SK-N-MC (cell line): ENCODE measurements around the gene SLC25A24.

Experiments
- DNase-seq: peaks from one replicate; pipeline ENCODE4 v3.0.0-alpha.2; 2011; ENCODE audit warnings: low read depth, low spot score
- H3K27ac ChIP-seq: fragments of 200-600 bp; sonication (generic); 2 replicates; pipeline ENCODE4 v1.5.1; 2016; ENCODE audit warnings: mixed run types
- H3K36me3 ChIP-seq: fragments of 200-600 bp; sonication (generic); 2 replicates; pipeline ENCODE4 v1.6.1; 2017; ENCODE audit warnings: antibody characterized with exemption, low read length, mixed read lengths; ENCODE audit not compliant: insufficient read depth
- H3K4me3 ChIP-seq: fragments of 200-600 bp; sonication (generic); 2 replicates; pipeline ENCODE4 v1.5.1; 2016
- H3K9ac ChIP-seq: fragments of 200-600 bp; sonication (generic); 2 replicates; pipeline ENCODE4 v1.8.0; 2017; ENCODE audit warnings: mixed run types, mixed read lengths; ENCODE audit not compliant: insufficient read length
- H3K9me3 ChIP-seq: fragments of 200-600 bp; sonication (generic); 2 replicates; pipeline ENCODE4 v1.6.1; 2017; ENCODE audit warnings: low read depth, mild to moderate bottlenecking, antibody characterized with exemption, low read length, moderate library complexity, mixed read lengths
- EZH2 ChIP-seq: fragments of 200-600 bp; sonication (generic); IDR thresholded peaks from one replicate; pipeline ENCODE4 v1.6.1; 2017; ENCODE audit warnings: antibody characterized with exemption
- FOXP2 ChIP-seq: optimal IDR thresholded peaks from 2 replicates; pipeline ENCODE3; 2011; ENCODE audit warnings: mild to moderate bottlenecking, moderate library complexity; ENCODE audit not compliant: insufficient read depth; ENCODE audit errors: extremely low read length, control extremely low read depth
- POLR2AphosphoS5 ChIP-seq: IDR thresholded peaks from 2 replicates; pipeline ENCODE4 v1.6.1; 2012; ENCODE audit warnings: mild to moderate bottlenecking, low read depth, low read length, borderline replicate concordance

Gene SLC25A24

DNA sequence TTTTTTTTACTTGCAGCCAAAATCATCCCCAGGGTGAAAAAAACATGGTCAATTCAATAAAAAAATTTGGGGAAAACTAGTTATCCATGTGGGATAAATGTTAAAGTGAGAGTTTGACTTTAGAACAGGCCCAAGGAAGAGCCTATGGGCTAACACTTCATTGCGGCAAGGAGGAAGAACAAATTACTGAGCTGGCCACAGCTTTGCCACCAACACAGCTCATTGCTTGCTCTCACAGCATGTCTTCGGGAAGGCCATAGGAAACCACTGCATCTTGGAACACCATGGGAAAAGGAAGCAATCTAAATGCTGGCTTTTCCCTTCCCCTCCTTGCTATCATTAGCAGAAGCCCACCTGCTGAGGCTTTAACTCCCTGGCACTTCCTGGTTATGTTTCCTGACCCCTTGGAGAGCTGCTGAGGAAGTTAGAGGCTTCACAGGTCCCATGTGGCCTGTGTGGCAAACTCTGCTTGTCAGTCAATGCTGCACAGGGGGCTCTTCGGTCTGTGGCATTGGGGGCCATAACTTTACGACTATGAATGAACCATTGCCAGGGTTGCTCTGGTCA is 86.0 kb downstream of the SLC25A24 start:
- no peak overlapping the region for H3K4me3 ChIP-seq
- no peak overlapping the region for H3K27ac ChIP-seq
- H3K36me3 ChIP-seq, result no peaks in the 10 kb centered on the region
- no peak overlapping the region for H3K9ac ChIP-seq
- H3K9me3 ChIP-seq, result no peaks in the 10 kb centered on the region
- no peak for DNase-seq
- no peak for TF ChIP-seq FOXP2
- no peak for TF ChIP-seq POLR2AphosphoS5
- no peak for TF ChIP-seq EZH2

DNA sequence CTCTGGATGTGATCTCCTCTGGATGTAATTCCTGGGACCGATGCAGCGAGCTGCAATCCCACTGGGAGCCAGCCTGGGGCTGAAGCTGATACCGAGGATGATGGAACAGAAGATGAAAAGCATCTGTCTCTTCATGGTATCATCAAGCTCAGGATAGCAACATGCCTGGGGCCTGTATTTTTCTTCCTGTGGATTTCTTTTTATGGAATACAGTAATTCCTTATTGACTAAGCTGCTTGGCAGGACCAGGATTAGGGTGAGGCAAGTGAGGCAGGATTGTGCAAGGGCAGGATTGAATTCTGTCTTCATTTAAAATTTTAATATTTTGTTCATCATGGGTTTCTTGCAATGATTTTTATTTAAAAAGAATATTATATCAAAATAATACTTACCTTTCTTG is 86.6 kb downstream of the SLC25A24 start:
- no peak for DNase-seq
- H3K9ac ChIP-seq, result no peak overlapping the region
- no peak for TF ChIP-seq EZH2
- H3K27ac ChIP-seq, result no peak overlapping the region
- no peaks in the 10 kb centered on the region for H3K36me3 ChIP-seq
- no peaks in the 10 kb centered on the region for H3K9me3 ChIP-seq
- no peak overlapping the region for H3K4me3 ChIP-seq

DNA sequence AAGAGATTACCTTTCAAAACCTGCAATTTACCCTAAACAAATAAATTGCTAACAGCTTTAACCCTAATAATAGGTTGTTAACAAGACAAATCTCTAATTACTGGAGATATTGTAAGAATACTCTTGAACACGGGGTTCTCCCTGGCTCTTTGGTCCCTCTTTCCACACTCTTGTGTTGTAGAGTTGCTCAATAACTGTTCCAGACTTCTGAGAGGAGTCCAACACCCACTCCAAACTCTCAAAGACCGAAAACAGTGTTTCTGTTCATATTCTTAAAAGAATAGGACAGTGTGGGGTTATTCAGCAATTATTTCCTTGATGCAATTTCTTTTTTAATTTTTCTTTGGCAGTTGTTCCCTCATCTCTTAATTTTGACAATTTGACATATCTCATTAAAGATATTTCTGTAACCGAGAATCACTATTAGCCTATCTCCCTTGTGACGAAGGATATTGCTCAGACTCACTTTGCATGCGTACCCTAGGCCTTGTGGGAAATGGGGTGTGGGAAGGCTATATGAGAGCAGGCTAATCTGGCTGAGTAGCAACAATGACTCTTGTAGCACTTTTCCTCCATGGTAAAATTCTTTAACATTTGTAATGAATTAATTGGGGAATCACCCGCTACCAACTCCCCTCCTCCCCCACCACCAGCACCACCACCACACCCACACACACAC is 90.7 kb downstream of the SLC25A24 start:
- Histone ChIP-seq H3K4me3 (no peak overlapping the region), H3K27ac (no peak overlapping the region), H3K36me3 (no peaks in the 10 kb centered on the region), H3K9me3 (no peaks in the 10 kb centered on the region), H3K9ac (no peak overlapping the region)
- no peak for TF ChIP-seq POLR2AphosphoS5
- TF ChIP-seq FOXP2, result no peak
- no peak for TF ChIP-seq EZH2
- DNase-seq, result no peak

DNA sequence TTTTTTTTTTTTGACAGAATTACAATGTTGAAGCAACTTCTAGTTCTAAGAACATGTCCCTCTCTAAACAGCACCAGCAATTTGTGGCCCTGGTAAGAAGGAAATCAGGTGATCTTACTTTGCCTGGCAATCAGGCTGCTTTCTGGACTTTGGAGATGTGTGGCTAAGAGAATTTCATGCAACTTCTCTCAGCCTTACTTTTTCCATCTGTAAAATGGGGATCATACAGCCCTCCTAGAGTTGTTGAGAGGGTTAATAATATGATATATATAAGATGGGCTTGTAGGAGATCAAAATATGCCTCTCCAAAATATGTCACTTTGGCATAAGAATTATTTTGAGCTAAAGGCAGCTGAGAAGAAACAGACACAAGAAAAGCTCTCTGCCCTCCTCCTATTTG is 92.0 kb downstream of the SLC25A24 start:
- H3K9ac ChIP-seq, result no peak overlapping the region
- H3K9me3 ChIP-seq, result no peaks in the 10 kb centered on the region
- no peak for TF ChIP-seq EZH2
- TF ChIP-seq POLR2AphosphoS5, result no peak
- TF ChIP-seq FOXP2, result no peak
- H3K27ac ChIP-seq, result no peak overlapping the region
- H3K36me3 ChIP-seq, result no peaks in the 10 kb centered on the region
- H3K4me3 ChIP-seq, result no peak overlapping the region
- no peak for DNase-seq

DNA sequence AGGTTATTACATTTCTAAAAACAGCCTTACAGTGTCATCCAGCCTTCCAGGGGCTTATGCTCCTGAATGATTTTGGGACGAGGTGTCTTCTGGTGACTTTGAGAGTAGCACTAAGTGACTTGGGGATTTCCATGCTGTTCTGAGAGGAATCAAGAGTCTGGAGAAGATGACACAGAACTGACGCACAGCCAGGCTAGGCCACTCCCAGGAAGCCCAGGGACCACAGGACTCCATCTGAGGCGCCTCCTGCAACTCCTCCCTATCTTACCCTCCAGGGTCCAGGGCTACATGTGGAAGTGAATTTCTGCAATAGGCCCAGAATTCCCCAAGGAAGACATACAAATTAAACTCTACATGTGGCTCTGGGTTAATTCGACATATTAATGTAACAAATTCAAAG is 92.5 kb downstream of the SLC25A24 start:
- no peak overlapping the region for H3K9ac ChIP-seq
- H3K9me3 ChIP-seq, result no peaks in the 10 kb centered on the region
- no peak for TF ChIP-seq FOXP2
- no peak for TF ChIP-seq POLR2AphosphoS5
- no peak for TF ChIP-seq EZH2
- no peaks in the 10 kb centered on the region for H3K36me3 ChIP-seq
- no peak for DNase-seq
- H3K4me3 ChIP-seq, result no peak overlapping the region
- H3K27ac ChIP-seq, result no peak overlapping the region

DNA sequence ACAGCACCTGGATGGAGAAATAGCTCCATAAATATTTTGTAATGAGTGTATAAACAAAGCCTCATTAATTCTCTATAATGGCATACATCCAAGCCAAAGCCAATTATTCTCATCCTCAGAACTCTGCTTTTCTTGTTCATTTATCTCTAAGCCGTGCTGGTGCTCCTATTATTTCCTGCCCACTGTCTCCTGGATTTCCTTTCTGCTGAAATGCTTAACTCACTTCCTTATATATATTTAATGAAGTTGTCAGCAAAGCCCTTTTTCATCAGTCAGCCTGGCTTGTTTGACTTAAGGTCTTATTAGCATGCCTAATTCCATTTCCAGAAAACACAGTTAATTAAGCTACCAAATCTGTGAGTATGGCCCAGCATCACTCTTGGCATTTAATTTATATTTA is 93.4 kb downstream of the SLC25A24 start:
- Histone ChIP-seq H3K9ac (no peak overlapping the region), H3K9me3 (no peaks in the 10 kb centered on the region), H3K4me3 (no peak overlapping the region), H3K36me3 (no peaks in the 10 kb centered on the region), H3K27ac (no peak overlapping the region)
- no peak for DNase-seq
- TF ChIP-seq FOXP2 (no peak), EZH2 (no peak), POLR2AphosphoS5 (no peak)

DNA sequence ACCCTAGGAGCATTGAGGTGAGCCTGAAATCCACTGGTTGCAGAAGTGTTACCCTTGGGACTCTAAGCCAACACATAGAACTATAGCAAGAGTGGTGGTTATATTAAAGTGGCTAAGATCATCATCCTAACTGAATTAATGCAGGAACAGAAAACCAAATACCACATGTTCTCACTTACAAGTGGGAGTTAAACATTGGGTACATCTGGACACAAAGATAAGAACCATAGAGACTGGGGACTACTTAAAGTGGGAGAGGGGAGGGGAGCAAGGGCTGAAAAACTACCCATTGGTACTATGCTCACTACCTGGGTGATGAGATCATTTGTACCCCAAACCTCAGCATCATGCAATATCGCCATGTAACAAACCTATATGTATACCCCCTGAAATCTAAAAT is 100.0 kb downstream of the SLC25A24 start:
- Histone ChIP-seq H3K9ac (no peak overlapping the region), H3K9me3 (no peaks in the 10 kb centered on the region), H3K4me3 (no peak overlapping the region), H3K36me3 (no peaks in the 10 kb centered on the region), H3K27ac (no peak overlapping the region)
- TF ChIP-seq EZH2, result no peak
- TF ChIP-seq POLR2AphosphoS5, result no peak
- TF ChIP-seq FOXP2, result no peak
- DNase-seq, result no peak

DNA sequence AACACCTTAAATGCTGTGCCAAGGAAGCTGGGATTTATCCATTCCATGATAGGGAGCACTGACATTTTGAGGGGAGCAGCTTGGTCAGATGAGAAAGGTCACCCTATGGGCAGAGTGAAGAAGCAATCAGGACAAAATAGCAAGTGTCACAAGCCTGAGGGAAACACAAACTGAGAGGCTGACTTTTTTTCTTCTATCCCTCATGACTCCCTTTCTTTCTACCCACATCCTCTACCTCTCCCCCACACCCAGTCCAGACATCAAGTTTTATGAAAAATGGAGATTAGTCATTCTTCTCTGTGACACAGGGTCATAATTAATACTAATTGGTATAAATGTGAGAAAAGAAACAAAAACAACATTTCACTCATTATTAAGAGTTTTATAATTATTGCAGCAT is 103.1 kb downstream of the SLC25A24 start:
- Histone ChIP-seq H3K4me3 (no peak overlapping the region), H3K9me3 (no peaks in the 10 kb centered on the region), H3K9ac (no peak overlapping the region), H3K27ac (no peak overlapping the region), H3K36me3 (no peaks in the 10 kb centered on the region)
- TF ChIP-seq FOXP2 (no peak), POLR2AphosphoS5 (no peak), EZH2 (no peak)
- DNase-seq, result no peak

DNA sequence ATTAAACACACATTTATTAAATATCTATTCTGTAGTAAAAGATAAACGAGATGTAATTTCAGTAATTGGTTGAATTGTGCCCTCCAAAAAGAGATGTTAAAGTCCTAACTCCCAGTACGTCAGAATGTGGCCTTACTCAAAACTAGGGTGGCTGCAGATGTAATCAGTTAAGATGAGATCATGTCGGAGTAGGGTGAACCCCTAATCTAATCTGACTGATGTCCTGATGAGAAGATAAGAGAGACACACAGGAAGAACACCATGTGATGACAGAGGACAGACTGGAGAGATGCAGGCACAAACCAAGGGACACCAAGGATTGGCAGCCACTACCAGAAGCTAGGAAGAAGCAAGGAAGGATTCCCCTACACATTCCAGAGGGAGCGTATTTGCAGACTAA is 104.1 kb downstream of the SLC25A24 start:
- no peak for DNase-seq
- no peak overlapping the region for H3K4me3 ChIP-seq
- no peaks in the 10 kb centered on the region for H3K36me3 ChIP-seq
- H3K9me3 ChIP-seq, result no peaks in the 10 kb centered on the region
- TF ChIP-seq POLR2AphosphoS5, result no peak
- TF ChIP-seq FOXP2, result no peak
- no peak for TF ChIP-seq EZH2
- H3K9ac ChIP-seq, result no peak overlapping the region
- H3K27ac ChIP-seq, result no peak overlapping the region

DNA sequence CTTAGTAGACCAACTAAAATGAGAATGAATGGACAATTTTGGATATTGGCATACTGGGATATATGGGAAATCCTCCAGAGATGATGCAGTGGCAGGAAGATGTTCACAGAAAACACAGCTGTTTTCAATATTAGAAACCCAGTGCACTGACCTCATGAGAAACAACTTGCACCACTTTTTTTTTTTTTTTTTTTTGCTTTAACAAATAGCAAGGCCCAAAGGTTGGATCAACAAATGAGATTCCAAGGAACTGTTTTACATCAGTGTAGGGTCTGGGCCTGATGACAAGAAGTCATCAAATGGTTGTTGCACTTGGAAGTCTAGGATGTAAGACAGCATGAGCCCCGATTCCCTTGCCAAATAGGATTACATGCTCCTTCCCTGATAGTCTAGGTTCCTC is 110.7 kb downstream of the SLC25A24 start:
- TF ChIP-seq POLR2AphosphoS5 (no peak), EZH2 (no peak), FOXP2 (no peak)
- Histone ChIP-seq H3K4me3 (no peak overlapping the region), H3K27ac (no peak overlapping the region), H3K36me3 (no peaks in the 10 kb centered on the region), H3K9ac (no peak overlapping the region), H3K9me3 (no peaks in the 10 kb centered on the region)
- DNase-seq, result no peak
